Measurements from ENCODE around the gene GTF3C5.

DNA sequence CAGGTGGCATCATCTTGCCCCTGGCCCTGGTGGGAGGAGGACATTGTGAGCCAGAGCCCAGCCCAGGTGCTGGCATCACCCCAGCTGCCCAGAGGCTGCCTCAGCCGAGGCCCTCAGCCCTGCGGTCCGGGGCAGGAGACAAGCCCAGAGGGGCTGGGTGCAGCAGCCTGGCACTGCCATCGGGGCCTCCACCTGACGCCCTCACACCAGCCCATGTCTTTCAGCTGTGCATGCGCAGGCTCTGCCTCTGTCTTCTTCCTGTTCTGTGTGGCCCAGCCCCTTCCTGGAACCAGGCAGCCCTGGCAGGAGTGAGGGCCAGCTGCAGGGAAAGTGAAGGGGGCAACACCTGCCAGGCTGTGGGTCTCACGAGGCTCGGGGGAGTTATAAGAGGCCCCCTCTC, 26.2 kb downstream of the GTF3C5 start:
- TF ChIP-seq, protein P1, sequence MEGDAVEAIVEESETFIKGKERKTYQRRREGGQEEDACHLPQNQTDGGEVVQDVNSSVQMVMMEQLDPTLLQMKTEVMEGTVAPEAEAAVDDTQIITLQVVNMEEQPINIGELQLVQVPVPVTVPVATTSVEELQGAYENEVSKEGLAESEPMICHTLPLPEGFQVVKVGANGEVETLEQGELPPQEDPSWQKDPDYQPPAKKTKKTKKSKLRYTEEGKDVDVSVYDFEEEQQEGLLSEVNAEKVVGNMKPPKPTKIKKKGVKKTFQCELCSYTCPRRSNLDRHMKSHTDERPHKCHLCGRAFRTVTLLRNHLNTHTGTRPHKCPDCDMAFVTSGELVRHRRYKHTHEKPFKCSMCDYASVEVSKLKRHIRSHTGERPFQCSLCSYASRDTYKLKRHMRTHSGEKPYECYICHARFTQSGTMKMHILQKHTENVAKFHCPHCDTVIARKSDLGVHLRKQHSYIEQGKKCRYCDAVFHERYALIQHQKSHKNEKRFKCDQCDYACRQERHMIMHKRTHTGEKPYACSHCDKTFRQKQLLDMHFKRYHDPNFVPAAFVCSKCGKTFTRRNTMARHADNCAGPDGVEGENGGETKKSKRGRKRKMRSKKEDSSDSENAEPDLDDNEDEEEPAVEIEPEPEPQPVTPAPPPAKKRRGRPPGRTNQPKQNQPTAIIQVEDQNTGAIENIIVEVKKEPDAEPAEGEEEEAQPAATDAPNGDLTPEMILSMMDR (conservative IDR thresholded peaks at IDR 0.05; ENCODE audit: low read length), result no peak
- TF ChIP-seq EZH2phosphoT487 (IDR thresholded peaks at IDR 0.05; ENCODE audit: borderline replicate concordance, low read depth, low read length), result no peak

Data from OCI-LY7 (cell line).